B cell (primary cell): ENCODE measurements around the gene FOXL1. TPM values are rescaled to one million over a fixed set of nuclear protein-coding genes. Genes with fewer than 3 reads are reported as not detected.

Experiments
- ATAC-seq: fragments of 200-7000 bp; cut with Tn5 transposase; one replicate; pipeline ENCODE4 v1.10.0; 2021; ENCODE audit warnings: low read depth, mild to moderate bottlenecking, moderate number of reproducible peaks, moderate library complexity
- CTCF ChIA-PET: fragments of 350-600 bp; sonication (Branson Sonifier 250); formaldehyde crosslinking; loops from one replicate; lab custom pipeline; 2021; ENCODE audit warnings: antibody characterized with exemption, inconsistent platforms; lab: Charles Lee
- POLR2A ChIA-PET: fragments of 350-600 bp; sonication (Branson Sonifier 250); formaldehyde crosslinking; loops from one replicate; lab custom pipeline; 2021; ENCODE audit warnings: antibody characterized with exemption; lab: Charles Lee
- DNase-seq: peaks from one replicate; pipeline ENCODE4 v3.0.0; 2013
- H2AFZ ChIP-seq: 2 replicates; pipeline ENCODE4 v1.6.1; 2012; ENCODE audit warnings: mild to moderate bottlenecking, low read depth, low read length; ENCODE audit not compliant: insufficient read depth, poor library complexity, severe bottlenecking
- H3K27ac ChIP-seq, 2 donors: 1 replicate in 1 of 2; 2 replicates in 1 of 2; pipeline ENCODE4 v1.5.1; 2012 to 2013; ENCODE audit warnings: low read length in 2 of 2, mild to moderate bottlenecking in 2 of 2, moderate library complexity in 1 of 2
- H3K27me3 ChIP-seq, 4 experiments: fragments of 200-600 bp in 1 of 4; sonication (generic) in 1 of 4; replicated peaks in 1 of 4; 1 replicate in 2 of 4; 2 replicates in 2 of 4; pipeline versions ENCODE4 v1.6.1 to v1.7.0; 2013 to 2016; ENCODE audit warnings: low read length in 3 of 4, mild to moderate bottlenecking in 2 of 4, mixed read lengths in 1 of 4, moderate library complexity in 1 of 4; ENCODE audit not compliant: insufficient read depth in 4 of 4, control insufficient read depth in 3 of 4; ENCODE audit errors: control extremely low read depth in 1 of 4
- H3K36me3 ChIP-seq, 2 experiments: replicated peaks in 1 of 2; 1 replicate in 1 of 2; 2 replicates in 1 of 2; pipeline versions ENCODE4 v1.6.1 to v1.7.1; 2013; ENCODE audit warnings: low read length in 1 of 2; ENCODE audit not compliant: insufficient read depth in 2 of 2, control insufficient read depth in 1 of 2; ENCODE audit errors: control extremely low read depth in 1 of 2, extremely low read depth in 1 of 2
- H3K4me1 ChIP-seq, 2 donors: fragments of 200-600 bp in 1 of 2; sonication (generic) in 1 of 2; 1 replicate in 1 of 2; 2 replicates in 1 of 2; pipeline versions ENCODE4 v1.5.1 to v1.6.1; 2013 to 2017; ENCODE audit warnings: low read length in 2 of 2; ENCODE audit not compliant: control insufficient read depth in 2 of 2, insufficient read depth in 2 of 2
- H3K4me2 ChIP-seq: replicated peaks from 2 replicates; pipeline ENCODE3; 2012; ENCODE audit warnings: mild to moderate bottlenecking, low read depth, low read length; ENCODE audit not compliant: poor library complexity, severe bottlenecking
- H3K4me3 ChIP-seq, 5 experiments: fragments of 200-600 bp in 1 of 5; sonication (generic) in 1 of 5; 1 replicate in 3 of 5; 2 replicates in 2 of 5; pipeline versions ENCODE4 v1.5.1 to v1.7.0; 2011 to 2016; ENCODE audit warnings: low read length in 4 of 5, mild to moderate bottlenecking in 4 of 5, low read depth in 2 of 5, control low read depth in 1 of 5, moderate library complexity in 1 of 5; ENCODE audit not compliant: insufficient read depth in 1 of 5; ENCODE audit errors: control extremely low read depth in 1 of 5, extremely low read depth in 1 of 5
- H3K79me2 ChIP-seq: fragments of 200-600 bp; sonication (generic); one replicate; pipeline ENCODE4 v1.6.0; 2016; ENCODE audit warnings: low read length; ENCODE audit not compliant: control insufficient read depth, insufficient read depth
- H3K9ac ChIP-seq: fragments of 200-600 bp; sonication (generic); 2 replicates; pipeline ENCODE4 v1.6.1; 2017; ENCODE audit warnings: mild to moderate bottlenecking, low read length, moderate library complexity
- H3K9me3 ChIP-seq, 3 donors: one replicate each; pipeline versions ENCODE4 v1.6.1 to v1.7.1; 2013; ENCODE audit warnings: low read length in 2 of 3; ENCODE audit not compliant: control insufficient read depth in 2 of 3, insufficient read depth in 1 of 3; ENCODE audit errors: control extremely low read depth in 1 of 3
- H4K20me1 ChIP-seq: 2 replicates; pipeline ENCODE4 v1.6.0; 2012; ENCODE audit warnings: mild to moderate bottlenecking, low read length; ENCODE audit not compliant: insufficient read depth, control insufficient read depth, poor library complexity, severe bottlenecking
- H3K27ac Mint-ChIP-seq: one replicate; pipeline ENCODE4 v1.8.0; 2021; ENCODE audit warnings: mixed read lengths
- H3K27me3 Mint-ChIP-seq: one replicate; pipeline ENCODE4 v1.8.0; 2021; ENCODE audit warnings: mixed read lengths
- H3K4me1 Mint-ChIP-seq: one replicate; pipeline ENCODE4 v1.8.0; 2021; ENCODE audit warnings: mixed read lengths
- H3K4me3 Mint-ChIP-seq: one replicate; pipeline ENCODE4 v1.8.0; 2021; ENCODE audit warnings: mixed read lengths
- H3K9me3 Mint-ChIP-seq: one replicate; pipeline ENCODE4 v1.8.0; 2022; ENCODE audit warnings: mixed read lengths; ENCODE audit not compliant: insufficient read depth
- EZH2 ChIP-seq: IDR thresholded peaks from 2 replicates; pipeline ENCODE4 v1.6.1; 2012; ENCODE audit warnings: borderline replicate concordance, low read depth, mild to moderate bottlenecking, moderate library complexity, low read length; ENCODE audit not compliant: insufficient read depth, poor library complexity, severe bottlenecking
- WGBS: methylation state at CpG from one replicate; pipeline ENCODE4 v1.1.5; 2013; ENCODE audit warnings: missing lambda C conversion rate; ENCODE audit not compliant: insufficient coverage; 5-methylcytosine and 5-hydroxymethylcytosine counted together
- intact Hi-C: fragments of 100-400 bp; cut with micrococcal nuclease; formaldehyde crosslinking; loops from one replicate; pipeline ENCODE4 v1.10.0; 2022
- polyA plus RNA-seq: library from polyadenylated mRNA; depleted of rRNA; stranded (reverse); fragments of >200 nt; gene quantifications from 2 replicates; pipeline ENCODE4 v1.2.3, GENCODE V29; 2012
- total RNA-seq, 2 donors: library from RNA; stranded (reverse); fragments of 120-200 nt in 1 of 2; gene quantifications; 1 replicate in 1 of 2; 2 replicates in 1 of 2; pipeline versions ENCODE4 v1.2.3 to v1.2.4, GENCODE V29; 2013 to 2022
- TF ChIP-seq, protein P1 (sequence below): fragments of 200-600 bp; IDR thresholded peaks from one replicate; pipeline ENCODE4 v1.8.0; 2022; ENCODE audit warnings: antibody characterized with exemption, mild to moderate bottlenecking

FOXL1 gene
- total and polyA plus RNA-seq, 2 donors (not counting 1 experiment from before 2014, with no cell fraction given), result not detected

- peaks cover 0 to 2% (median 0%) of the 10 kb centered on the region in 3 donors for H3K9me3 ChIP-seq
- peaks cover 9 to 11% of the 10 kb centered on the region in 2 donors for H3K4me1 ChIP-seq
- no peak overlapping the region for H3K9ac ChIP-seq
- H4K20me1 ChIP-seq, result no peaks in the 10 kb centered on the region
- 89% methylated on average over 3 of the region's 9 CpGs for WGBS
- Mint-ChIP-seq H3K4me3 (no peak overlapping the region), H3K27me3 (peaks cover 66% of the 10 kb centered on the region), H3K4me1 (peaks cover 17% of the 10 kb centered on the region), H3K27ac (no peak overlapping the region), H3K9me3 (no peaks in the 10 kb centered on the region)
- no peak overlapping the region for H3K27ac ChIP-seq
- peaks cover 0 to 59% (median 23%) of the 10 kb centered on the region in 4 experiments for H3K27me3 ChIP-seq
- TF ChIP-seq EZH2, result no peak
- TF ChIP-seq, protein P1, sequence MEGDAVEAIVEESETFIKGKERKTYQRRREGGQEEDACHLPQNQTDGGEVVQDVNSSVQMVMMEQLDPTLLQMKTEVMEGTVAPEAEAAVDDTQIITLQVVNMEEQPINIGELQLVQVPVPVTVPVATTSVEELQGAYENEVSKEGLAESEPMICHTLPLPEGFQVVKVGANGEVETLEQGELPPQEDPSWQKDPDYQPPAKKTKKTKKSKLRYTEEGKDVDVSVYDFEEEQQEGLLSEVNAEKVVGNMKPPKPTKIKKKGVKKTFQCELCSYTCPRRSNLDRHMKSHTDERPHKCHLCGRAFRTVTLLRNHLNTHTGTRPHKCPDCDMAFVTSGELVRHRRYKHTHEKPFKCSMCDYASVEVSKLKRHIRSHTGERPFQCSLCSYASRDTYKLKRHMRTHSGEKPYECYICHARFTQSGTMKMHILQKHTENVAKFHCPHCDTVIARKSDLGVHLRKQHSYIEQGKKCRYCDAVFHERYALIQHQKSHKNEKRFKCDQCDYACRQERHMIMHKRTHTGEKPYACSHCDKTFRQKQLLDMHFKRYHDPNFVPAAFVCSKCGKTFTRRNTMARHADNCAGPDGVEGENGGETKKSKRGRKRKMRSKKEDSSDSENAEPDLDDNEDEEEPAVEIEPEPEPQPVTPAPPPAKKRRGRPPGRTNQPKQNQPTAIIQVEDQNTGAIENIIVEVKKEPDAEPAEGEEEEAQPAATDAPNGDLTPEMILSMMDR, result no peak
- no peaks in the 10 kb centered on the region for H3K79me2 ChIP-seq
- H3K4me2 ChIP-seq, result no peak overlapping the region
- CTCF ChIA-PET, result no interaction called here
- no peak overlapping the region for H2AFZ ChIP-seq
- DNase-seq (no peak), ATAC-seq (no peak)
- H3K4me3 ChIP-seq, result no peak overlapping the region
- H3K36me3 ChIP-seq, result no peaks in the 10 kb centered on the region
- POLR2A ChIA-PET, result no interaction called here
- intact Hi-C loops, result no loop called here
Measured at GRCh38 chr16:86580791-86581170, 2.4 kb downstream of the FOXL1 start.

GRCh38 chr16:86581458-86581857 lies 3.1 kb downstream of the FOXL1 start:
- H3K4me1 ChIP-seq, result peaks cover 2 to 4% of the 10 kb centered on the region in 2 donors
- DNase-seq, result no peak
- Mint-ChIP-seq H3K4me1 (peaks cover 12% of the 10 kb centered on the region), H3K27me3 (peaks cover 62% of the 10 kb centered on the region), H3K9me3 (no peaks in the 10 kb centered on the region), H3K4me3 (no peak overlapping the region), H3K27ac (no peak overlapping the region)
- no peaks in the 10 kb centered on the region for H3K79me2 ChIP-seq
- no peaks in the 10 kb centered on the region for H4K20me1 ChIP-seq
- ChIA-PET CTCF (interaction anchor here (1.6 kb wide), 1 partner anchor 17 kb away, joined by 4 read pairs; no protein-coding TSS in a partner anchor), POLR2A (no interaction called here)
- no peak overlapping the region for H3K9ac ChIP-seq
- no peak overlapping the region for H3K4me2 ChIP-seq
- TF ChIP-seq, protein P1, result no peak
- TF ChIP-seq EZH2, result no peak
- no peaks in the 10 kb centered on the region for H3K36me3 ChIP-seq
- H3K9me3 ChIP-seq, result no peaks in the 10 kb centered on the region
- 75% methylated on average over 3 of the region's 4 CpGs for WGBS
- no peak for ATAC-seq
- intact Hi-C loops, result no loop called here
- no peak overlapping the region for H3K4me3 ChIP-seq
- H2AFZ ChIP-seq, result no peak overlapping the region
- H3K27me3 ChIP-seq, result peaks cover 0 to 52% (median 21%) of the 10 kb centered on the region in 4 experiments
- H3K27ac ChIP-seq, result no peak overlapping the region
